ENCODE data around the gene FAM241A. TPM values are rescaled to one million over a fixed set of nuclear protein-coding genes. Genes with fewer than 3 reads are reported as not detected.

The FAM241A gene
- total RNA-seq, 1 experiment from 2014 or later, result 10.9 TPM

DNA sequence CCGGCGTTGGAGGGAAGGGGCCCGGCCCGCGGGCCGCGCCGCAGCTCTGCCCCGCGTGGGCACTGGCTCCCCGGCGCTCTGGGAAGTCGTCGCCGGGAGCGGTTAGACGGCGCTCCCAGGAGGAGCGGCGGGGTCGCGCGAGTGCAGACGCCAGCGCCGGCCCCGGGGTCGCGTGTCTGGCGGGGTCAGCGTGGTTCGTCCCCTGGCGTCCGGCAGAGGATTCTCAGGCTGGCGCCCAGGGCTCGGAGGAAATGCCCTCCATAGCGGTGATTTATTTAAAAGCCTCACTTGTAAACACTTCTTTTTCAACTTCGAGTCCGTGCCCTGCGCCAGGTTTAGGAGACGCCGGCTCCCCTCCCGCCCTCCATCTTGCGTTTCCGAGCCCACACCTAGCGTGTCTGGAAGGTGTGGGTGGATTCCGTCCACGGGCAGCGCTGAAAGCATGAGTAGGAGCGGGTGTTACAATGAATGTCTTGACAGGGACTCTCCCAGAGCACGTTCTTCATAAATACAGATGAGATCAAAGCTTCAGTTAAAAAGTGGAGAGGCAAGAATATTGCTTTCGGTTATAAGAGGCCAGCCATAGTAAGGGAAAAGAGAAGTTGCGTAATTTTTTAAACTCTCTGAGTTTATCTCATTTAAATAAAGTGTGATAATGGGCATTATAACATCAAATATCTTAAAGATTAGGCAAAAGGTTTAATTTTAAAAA lies 692 bp downstream of the FAM241A start:
- Mint-ChIP-seq H3K4me1 (ENCODE audit: insufficient read depth, unreplicated experiment) (peaks cover 16% of the 10 kb centered on the region), H3K36me3 (ENCODE audit: insufficient read depth, unreplicated experiment) (no peaks in the 10 kb centered on the region), H3K4me3 (ENCODE audit: unreplicated experiment) (peak overlapping the region; percentile 79), H3K9me3 (ENCODE audit: unreplicated experiment) (no peaks in the 10 kb centered on the region), H3K27ac (ENCODE audit: low read depth, unreplicated experiment) (peak overlapping the region; percentile 63), H3K27me3 (ENCODE audit: insufficient read depth, unreplicated experiment) (no peaks in the 10 kb centered on the region)
- TF ChIP-seq, protein P1, sequence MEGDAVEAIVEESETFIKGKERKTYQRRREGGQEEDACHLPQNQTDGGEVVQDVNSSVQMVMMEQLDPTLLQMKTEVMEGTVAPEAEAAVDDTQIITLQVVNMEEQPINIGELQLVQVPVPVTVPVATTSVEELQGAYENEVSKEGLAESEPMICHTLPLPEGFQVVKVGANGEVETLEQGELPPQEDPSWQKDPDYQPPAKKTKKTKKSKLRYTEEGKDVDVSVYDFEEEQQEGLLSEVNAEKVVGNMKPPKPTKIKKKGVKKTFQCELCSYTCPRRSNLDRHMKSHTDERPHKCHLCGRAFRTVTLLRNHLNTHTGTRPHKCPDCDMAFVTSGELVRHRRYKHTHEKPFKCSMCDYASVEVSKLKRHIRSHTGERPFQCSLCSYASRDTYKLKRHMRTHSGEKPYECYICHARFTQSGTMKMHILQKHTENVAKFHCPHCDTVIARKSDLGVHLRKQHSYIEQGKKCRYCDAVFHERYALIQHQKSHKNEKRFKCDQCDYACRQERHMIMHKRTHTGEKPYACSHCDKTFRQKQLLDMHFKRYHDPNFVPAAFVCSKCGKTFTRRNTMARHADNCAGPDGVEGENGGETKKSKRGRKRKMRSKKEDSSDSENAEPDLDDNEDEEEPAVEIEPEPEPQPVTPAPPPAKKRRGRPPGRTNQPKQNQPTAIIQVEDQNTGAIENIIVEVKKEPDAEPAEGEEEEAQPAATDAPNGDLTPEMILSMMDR (IDR thresholded peaks at IDR 0.05; ENCODE audit: unreplicated experiment), result peak; percentile 26
- DNase-seq (ENCODE audit: unreplicated experiment), result peak; percentile 64
- ChIA-PET CTCF (interaction anchor here (0.5 to 1.6 kb wide), 4 partner anchors 22 to 243 kb away, joined by 3 to 5 read pairs (median 4); no protein-coding TSS in a partner anchor), POLR2A (interaction anchor here (0.6 to 5.4 kb wide), 19 partner anchors 10 to 135 kb away, joined by 3 to 63 read pairs (median 5); partner anchors contain the start of gene AP1AR)
- BruUV-seq (replicated peaks), result no TSS peak
- intact Hi-C loops (cut with micrococcal nuclease), result loop anchor here (1.0 to 5.0 kb wide), 5 partner anchors 34 to 89 kb away; partner anchors contain the start of gene AP1AR

DNA sequence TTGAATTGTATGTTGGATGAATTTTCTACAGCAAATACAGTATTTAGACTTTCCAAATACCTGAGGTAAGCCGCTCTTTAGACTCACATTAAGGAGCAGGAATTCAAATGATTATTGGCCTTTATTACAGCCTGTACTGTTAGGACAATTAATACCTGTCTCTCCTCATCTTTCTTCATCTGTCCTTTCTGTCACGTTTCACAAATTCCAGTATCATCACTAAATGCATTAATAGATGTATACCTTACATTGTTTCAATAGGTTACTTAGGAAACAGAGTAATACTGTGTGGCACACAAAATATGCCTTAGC lies 1.2 kb downstream of the FAM241A start:
- TSS peak; percentile 62 for BruUV-seq (replicated peaks)
- H3K4me1 Mint-ChIP-seq (ENCODE audit: insufficient read depth, unreplicated experiment), result peaks cover 16% of the 10 kb centered on the region
- H3K36me3 Mint-ChIP-seq (ENCODE audit: insufficient read depth, unreplicated experiment), result no peaks in the 10 kb centered on the region
- ChIA-PET POLR2A (interaction anchor here (0.6 to 5.4 kb wide), 19 partner anchors 10 to 135 kb away, joined by 3 to 63 read pairs (median 5); partner anchors contain the start of gene AP1AR), CTCF (interaction anchor here (0.5 to 1.6 kb wide), 5 partner anchors 12 to 243 kb away, joined by 3 to 5 read pairs (median 3); no protein-coding TSS in a partner anchor)
- TF ChIP-seq, protein P1 (IDR thresholded peaks at IDR 0.05; ENCODE audit: unreplicated experiment), result no peak
- peak overlapping the region; percentile 79 for H3K4me3 Mint-ChIP-seq (ENCODE audit: unreplicated experiment)
- intact Hi-C loops (cut with micrococcal nuclease), result loop anchor here (1.0 to 5.0 kb wide), 4 partner anchors 34 to 89 kb away; no protein-coding TSS in a partner anchor
- DNase-seq (ENCODE audit: unreplicated experiment), result no peak
- no peaks in the 10 kb centered on the region for H3K27me3 Mint-ChIP-seq (ENCODE audit: insufficient read depth, unreplicated experiment)
- peak overlapping the region; percentile 63 for H3K27ac Mint-ChIP-seq (ENCODE audit: low read depth, unreplicated experiment)
- no peaks in the 10 kb centered on the region for H3K9me3 Mint-ChIP-seq (ENCODE audit: unreplicated experiment)

DNA sequence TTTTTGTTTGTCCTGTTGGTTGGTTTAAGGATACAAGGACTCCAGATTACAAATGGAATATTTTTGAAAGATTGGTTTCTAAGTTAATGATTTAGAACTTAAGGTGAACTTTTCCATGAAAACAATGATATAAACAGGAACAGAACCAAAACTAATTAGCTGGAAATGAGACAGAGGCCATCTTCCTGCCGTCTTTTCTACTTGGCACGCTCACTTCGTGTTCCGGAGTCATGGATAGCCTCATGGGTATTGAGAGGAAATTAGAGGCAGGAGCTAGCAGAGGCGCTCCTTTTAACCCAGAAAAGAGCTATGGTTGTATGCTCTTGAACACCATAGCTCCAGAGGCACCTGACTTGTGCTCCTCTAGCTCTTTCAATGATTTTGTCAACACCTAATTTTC lies 2.4 kb downstream of the FAM241A start:
- intact Hi-C loops (cut with micrococcal nuclease), result loop anchor here (2.0 to 5.0 kb wide), 4 partner anchors 21 to 49 kb away; no protein-coding TSS in a partner anchor
- CTCF ChIA-PET, result interaction anchor here (0.9 to 2.1 kb wide), 9 partner anchors 8 to 376 kb away, joined by 3 to 9 read pairs (median 3); no protein-coding TSS in a partner anchor
- Mint-ChIP-seq H3K36me3 (ENCODE audit: insufficient read depth, unreplicated experiment) (peaks cover 3% of the 10 kb centered on the region), H3K27ac (ENCODE audit: low read depth, unreplicated experiment) (peak overlapping the region; percentile 63), H3K9me3 (ENCODE audit: unreplicated experiment) (no peaks in the 10 kb centered on the region), H3K27me3 (ENCODE audit: insufficient read depth, unreplicated experiment) (no peaks in the 10 kb centered on the region), H3K4me3 (ENCODE audit: unreplicated experiment) (peak overlapping the region; percentile 79), H3K4me1 (ENCODE audit: insufficient read depth, unreplicated experiment) (peaks cover 21% of the 10 kb centered on the region)
- no peak for DNase-seq (ENCODE audit: unreplicated experiment)
- no TSS peak for BruUV-seq (replicated peaks)
- POLR2A ChIA-PET, result interaction anchor here (1.0 to 5.4 kb wide), 12 partner anchors 8 to 85 kb away, joined by 3 to 63 read pairs (median 10); partner anchors contain the start of gene AP1AR
- TF ChIP-seq, protein P1 (IDR thresholded peaks at IDR 0.05; ENCODE audit: unreplicated experiment), result no peak

DNA sequence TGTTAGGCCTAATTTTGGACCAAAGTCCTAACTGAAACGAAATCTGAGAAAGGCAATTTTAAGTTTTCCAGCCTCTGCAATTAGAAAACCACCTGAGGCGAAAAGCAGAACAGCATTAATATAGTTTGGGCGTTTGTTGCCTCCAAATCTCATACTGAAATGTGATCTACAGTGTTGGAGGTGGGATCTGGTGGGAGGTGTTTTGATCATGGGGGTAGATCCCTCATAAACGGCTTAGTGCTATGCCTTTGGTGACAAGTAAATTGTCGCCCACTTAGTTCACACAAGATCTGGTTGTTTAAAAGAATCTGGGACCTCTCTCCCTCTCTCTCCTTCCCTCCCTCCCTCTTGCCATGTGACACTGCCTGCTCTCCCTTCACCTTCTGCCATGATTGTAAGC lies 5.7 kb downstream of the FAM241A start:
- POLR2A ChIA-PET, result interaction anchor here (1.0 to 1.7 kb wide), 4 partner anchors 18 to 82 kb away, joined by 3 to 8 read pairs (median 4); no protein-coding TSS in a partner anchor
- CTCF ChIA-PET, result no interaction called here
- BruUV-seq (replicated peaks), result no TSS peak

More for the DNA sequence above, 5.7 kb downstream of the FAM241A start:
- Mint-ChIP-seq H3K4me3 (ENCODE audit: unreplicated experiment) (no peak overlapping the region), H3K9me3 (ENCODE audit: unreplicated experiment) (no peaks in the 10 kb centered on the region), H3K4me1 (ENCODE audit: insufficient read depth, unreplicated experiment) (peaks cover 17% of the 10 kb centered on the region), H3K27me3 (ENCODE audit: insufficient read depth, unreplicated experiment) (no peaks in the 10 kb centered on the region), H3K36me3 (ENCODE audit: insufficient read depth, unreplicated experiment) (peaks cover 5% of the 10 kb centered on the region), H3K27ac (ENCODE audit: low read depth, unreplicated experiment) (no peak overlapping the region)
- TF ChIP-seq, protein P1 (IDR thresholded peaks at IDR 0.05; ENCODE audit: unreplicated experiment), result no peak
- DNase-seq (ENCODE audit: unreplicated experiment), result no peak
- intact Hi-C loops (cut with micrococcal nuclease), result no loop called here
